Activated CD4-positive, alpha-beta T cell treated with anti-CD3 and anti-CD28 coated beads, Interleukin-2, amount 10 ng/mL, durations not matched to agents 7 days and 5 days (primary cell): ENCODE results near the gene FRAT2. TPM values are rescaled to one million over a fixed set of nuclear protein-coding genes. Genes with fewer than 3 reads are reported as not detected.
A peak's percentile ranks its signal among the peaks of the same experiment; 100 is the strongest.

Experiments
- CTCF ChIA-PET: fragments of 350-600 bp; sonication (Branson Sonifier 250); formaldehyde crosslinking; loops from one replicate; lab custom pipeline; 2021; ENCODE audit warnings: antibody characterized with exemption; lab: Charles Lee
- POLR2A ChIA-PET: fragments of 350-600 bp; sonication (Branson Sonifier 250); formaldehyde crosslinking; loops from one replicate; lab custom pipeline; 2021; ENCODE audit warnings: antibody characterized with exemption; lab: Charles Lee
- DNase-seq: peaks from one replicate; pipeline ENCODE4 v3.0.0-alpha.2; 2020
- H3K27ac Mint-ChIP-seq: one replicate; pipeline ENCODE4 v1.8.0; 2021; ENCODE audit warnings: mild to moderate bottlenecking, moderate library complexity, mixed read lengths
- H3K27me3 Mint-ChIP-seq: one replicate; pipeline ENCODE4 v1.8.0; 2021; ENCODE audit warnings: mixed read lengths
- H3K36me3 Mint-ChIP-seq: one replicate; pipeline ENCODE4 v1.8.0; 2021; ENCODE audit warnings: low read depth, mixed read lengths
- H3K4me1 Mint-ChIP-seq: one replicate; pipeline ENCODE4 v1.8.0; 2021; ENCODE audit warnings: mixed read lengths
- H3K4me3 Mint-ChIP-seq: one replicate; pipeline ENCODE4 v1.8.0; 2021; ENCODE audit warnings: mild to moderate bottlenecking, moderate library complexity, mixed read lengths
- H3K9me3 Mint-ChIP-seq: one replicate; pipeline ENCODE4 v1.8.0; 2021; ENCODE audit warnings: mixed read lengths
- total RNA-seq, 2 experiments: library from RNA; stranded (reverse); gene quantifications; one replicate each; pipeline ENCODE4 v1.2.3, GENCODE V29; 2021

The FRAT2 gene
- total RNA-seq, 2 experiments from 2014 or later: 9.0 to 10.7 TPM

DNA sequence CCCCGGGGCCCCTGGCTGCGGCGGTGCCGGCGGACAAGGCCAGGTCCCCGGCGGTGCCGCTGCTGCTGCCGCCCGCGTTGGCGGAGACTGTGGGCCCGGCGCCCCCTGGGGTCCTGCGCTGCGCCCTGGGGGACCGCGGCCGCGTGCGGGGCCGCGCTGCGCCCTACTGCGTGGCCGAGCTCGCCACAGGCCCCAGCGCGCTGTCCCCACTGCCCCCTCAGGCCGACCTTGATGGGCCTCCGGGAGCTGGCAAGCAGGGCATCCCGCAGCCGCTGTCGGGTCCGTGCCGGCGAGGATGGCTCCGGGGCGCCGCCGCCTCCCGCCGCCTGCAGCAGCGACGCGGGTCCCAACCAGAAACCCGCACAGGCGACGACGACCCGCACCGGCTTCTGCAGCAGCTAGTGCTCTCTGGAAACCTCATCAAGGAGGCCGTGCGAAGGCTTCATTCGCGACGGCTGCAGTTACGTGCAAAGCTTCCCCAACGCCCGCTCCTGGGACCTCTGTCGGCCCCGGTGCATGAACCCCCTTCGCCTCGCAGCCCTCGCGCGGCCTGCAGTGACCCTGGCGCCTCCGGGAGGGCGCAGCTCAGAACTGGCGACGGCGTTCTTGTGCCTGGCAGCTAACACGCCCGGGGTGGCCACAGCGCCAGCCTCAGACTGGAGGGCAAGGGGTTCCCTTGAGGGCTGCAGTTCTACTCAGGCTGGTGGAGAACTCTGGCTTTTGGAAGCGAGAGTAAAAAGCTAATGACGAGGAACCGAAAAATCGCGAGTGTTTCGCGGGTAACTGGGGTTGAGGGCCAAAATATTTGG is 14.7 kb downstream of the FRAT2 start:
- Mint-ChIP-seq H3K9me3 (no peaks in the 10 kb centered on the region), H3K27me3 (peaks cover 9% of the 10 kb centered on the region), H3K36me3 (peaks cover 2% of the 10 kb centered on the region), H3K4me1 (peaks cover 29% of the 10 kb centered on the region), H3K4me3 (peak overlapping the region; percentile 80), H3K27ac (peak overlapping the region; percentile 88)
- POLR2A ChIA-PET: no interaction called here
- peak; percentile 54 for DNase-seq
- CTCF ChIA-PET: interaction anchor here (0.5 to 2.0 kb wide), 8 partner anchors 9 to 81 kb away, joined by 3 to 9 read pairs (median 4); partner anchors contain the start of genes FRAT2 and RRP12

DNA sequence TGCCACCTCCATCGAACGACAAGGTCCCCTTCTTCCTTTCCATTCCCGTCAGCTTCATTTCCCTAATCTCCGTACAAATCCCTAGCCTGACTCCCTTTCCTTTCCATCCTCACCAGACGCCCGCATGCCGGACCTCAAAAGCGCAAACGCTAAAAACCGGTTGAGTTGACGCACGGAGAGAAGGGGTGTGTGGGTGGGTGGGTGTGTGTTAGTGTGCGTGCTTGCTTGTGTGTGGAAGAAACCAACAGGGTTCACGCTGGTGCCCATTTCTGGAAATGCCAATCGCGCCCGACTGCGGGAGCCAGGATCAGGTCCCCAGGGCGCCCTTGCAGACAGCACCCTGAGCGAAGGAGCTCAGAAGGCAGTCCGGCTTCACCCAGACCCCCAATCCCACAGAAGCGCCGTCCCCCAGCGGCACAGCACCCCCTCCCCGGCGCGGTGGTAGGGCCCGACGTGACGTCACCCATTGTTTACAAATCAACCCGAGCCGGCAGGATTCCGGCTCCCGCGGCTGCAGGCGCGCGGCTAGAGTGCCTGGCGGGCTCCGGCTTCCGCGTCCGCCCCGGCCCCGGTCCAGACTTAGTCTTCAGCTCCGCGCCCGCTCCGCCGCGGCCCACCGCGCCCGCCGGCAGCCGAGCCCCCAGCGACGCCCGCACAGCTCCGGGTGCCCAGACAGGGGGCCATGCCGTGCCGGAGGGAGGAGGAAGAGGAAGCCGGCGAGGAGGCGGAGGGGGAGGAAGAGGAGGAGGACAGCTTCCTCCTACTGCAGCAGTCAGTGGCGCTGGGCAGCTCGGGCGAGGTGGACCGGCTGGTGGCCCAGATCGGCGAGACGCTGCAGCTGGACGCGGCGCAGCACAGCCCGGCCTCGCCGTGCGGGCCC is 15.5 kb downstream of the FRAT2 start, which contains the start of gene FRAT1:
Gene FRAT1, plus strand, starts transcription at position 500 of the 880 bp plus-strand sequence. Its CDS starts 183 bp downstream, at position 683.
- Mint-ChIP-seq H3K27ac (peak within 1 kb of the TSS; percentile 100), H3K27me3 (peaks cover 9% of the 10 kb centered on the region), H3K36me3 (peaks cover 2% of the 10 kb centered on the region), H3K9me3 (no peaks in the 10 kb centered on the region), H3K4me3 (peak within 1 kb of the TSS; percentile 88), H3K4me1 (peaks cover 29% of the 10 kb centered on the region)
- POLR2A ChIA-PET: no interaction called here
- peak; percentile 90 for DNase-seq
- CTCF ChIA-PET: interaction anchor here (0.6 to 2.0 kb wide), 7 partner anchors 10 to 97 kb away, joined by 3 to 9 read pairs (median 3); partner anchors contain the start of genes FRAT2 and RRP12

DNA sequence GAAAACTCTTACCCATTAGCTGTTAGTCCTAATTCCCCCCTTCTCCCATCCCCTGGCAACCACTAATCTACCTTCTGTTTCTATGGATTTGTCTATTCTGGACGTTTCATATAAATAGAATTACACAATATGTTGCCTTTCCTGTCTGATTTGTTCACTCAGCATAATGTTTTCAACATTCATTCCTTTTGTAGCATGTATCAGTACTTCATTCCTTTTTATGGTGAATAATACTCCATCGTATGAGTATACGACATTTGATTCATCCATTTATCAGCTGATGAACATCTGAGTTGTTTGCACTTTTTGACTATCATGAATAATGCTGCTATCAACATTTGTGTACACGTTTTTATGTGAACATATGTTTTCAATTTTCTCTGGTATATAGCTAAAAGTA is 19.9 kb downstream of the FRAT2 start:
- DNase-seq: no peak
- H3K4me3 Mint-ChIP-seq: no peak overlapping the region
- no peak overlapping the region for H3K27ac Mint-ChIP-seq
- no peaks in the 10 kb centered on the region for H3K36me3 Mint-ChIP-seq
- H3K9me3 Mint-ChIP-seq: no peaks in the 10 kb centered on the region
- H3K27me3 Mint-ChIP-seq: no peaks in the 10 kb centered on the region
- CTCF ChIA-PET: interaction anchor here (0.9 to 2.5 kb wide), 2 partner anchors 11 to 143 kb away, joined by 3 to 6 read pairs; no protein-coding TSS in a partner anchor
- peaks cover 10% of the 10 kb centered on the region for H3K4me1 Mint-ChIP-seq
- POLR2A ChIA-PET: no interaction called here

DNA sequence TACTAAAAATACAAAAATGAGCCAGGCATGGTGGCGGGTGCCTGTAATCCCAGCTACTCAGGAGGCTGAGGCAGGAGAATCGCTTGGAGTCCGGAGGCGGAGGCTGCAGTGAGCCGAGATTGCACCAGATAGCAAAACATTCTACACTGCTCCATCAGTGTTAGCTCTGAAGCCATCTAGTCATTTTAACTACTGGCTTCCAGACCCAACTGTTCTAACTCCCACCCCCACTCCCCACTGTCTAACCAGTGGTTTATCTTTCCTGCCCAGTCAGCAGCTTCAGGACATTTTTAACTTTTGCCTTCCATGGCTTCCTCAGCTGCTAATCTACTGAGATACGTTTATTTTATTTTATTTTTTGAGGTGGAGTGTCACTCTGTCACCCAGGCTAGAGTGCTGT is 21.6 kb downstream of the FRAT2 start:
- POLR2A ChIA-PET: no interaction called here
- no peaks in the 10 kb centered on the region for H3K9me3 Mint-ChIP-seq
- no peak for DNase-seq
- H3K4me3 Mint-ChIP-seq: no peak overlapping the region
- CTCF ChIA-PET: interaction anchor here (0.6 to 1.2 kb wide), 2 partner anchors 20 to 46 kb away, joined by 3 read pairs; no protein-coding TSS in a partner anchor
- no peaks in the 10 kb centered on the region for H3K36me3 Mint-ChIP-seq
- no peaks in the 10 kb centered on the region for H3K27me3 Mint-ChIP-seq
- H3K4me1 Mint-ChIP-seq: peaks cover 3% of the 10 kb centered on the region
- no peak overlapping the region for H3K27ac Mint-ChIP-seq

DNA sequence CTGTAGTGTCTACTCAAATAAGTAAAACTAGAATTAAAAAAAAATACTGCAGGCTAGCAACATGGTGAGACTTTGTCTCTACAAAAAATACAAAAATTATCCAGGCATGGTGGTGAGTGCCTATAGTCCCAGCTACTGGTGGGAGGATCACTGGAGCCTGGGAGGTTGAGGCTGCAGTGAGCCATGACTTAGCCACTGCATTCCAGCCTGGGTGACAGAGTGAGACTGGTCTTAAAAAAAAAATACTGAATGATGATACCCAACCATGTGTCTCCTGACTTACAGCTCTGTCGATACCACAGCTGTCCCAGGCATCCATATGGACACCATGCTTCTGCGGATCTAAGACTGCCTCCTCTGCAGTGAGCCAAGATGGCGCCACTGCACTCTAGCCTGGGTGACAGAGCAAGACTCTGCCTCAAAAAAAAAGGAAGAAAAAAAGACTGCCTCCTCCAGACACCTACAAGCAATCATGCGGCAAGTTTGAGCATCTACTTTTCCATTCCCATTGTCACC is 23.4 kb downstream of the FRAT2 start:
- Mint-ChIP-seq H3K4me3 (no peak overlapping the region), H3K9me3 (no peaks in the 10 kb centered on the region), H3K27ac (no peak overlapping the region), H3K36me3 (no peaks in the 10 kb centered on the region), H3K4me1 (no peaks in the 10 kb centered on the region), H3K27me3 (no peaks in the 10 kb centered on the region)
- ChIA-PET POLR2A (no interaction called here), CTCF (interaction anchor here (0.6 to 1.0 kb wide), 3 partner anchors 13 to 50 kb away, joined by 4 read pairs; no protein-coding TSS in a partner anchor)
- no peak for DNase-seq

DNA sequence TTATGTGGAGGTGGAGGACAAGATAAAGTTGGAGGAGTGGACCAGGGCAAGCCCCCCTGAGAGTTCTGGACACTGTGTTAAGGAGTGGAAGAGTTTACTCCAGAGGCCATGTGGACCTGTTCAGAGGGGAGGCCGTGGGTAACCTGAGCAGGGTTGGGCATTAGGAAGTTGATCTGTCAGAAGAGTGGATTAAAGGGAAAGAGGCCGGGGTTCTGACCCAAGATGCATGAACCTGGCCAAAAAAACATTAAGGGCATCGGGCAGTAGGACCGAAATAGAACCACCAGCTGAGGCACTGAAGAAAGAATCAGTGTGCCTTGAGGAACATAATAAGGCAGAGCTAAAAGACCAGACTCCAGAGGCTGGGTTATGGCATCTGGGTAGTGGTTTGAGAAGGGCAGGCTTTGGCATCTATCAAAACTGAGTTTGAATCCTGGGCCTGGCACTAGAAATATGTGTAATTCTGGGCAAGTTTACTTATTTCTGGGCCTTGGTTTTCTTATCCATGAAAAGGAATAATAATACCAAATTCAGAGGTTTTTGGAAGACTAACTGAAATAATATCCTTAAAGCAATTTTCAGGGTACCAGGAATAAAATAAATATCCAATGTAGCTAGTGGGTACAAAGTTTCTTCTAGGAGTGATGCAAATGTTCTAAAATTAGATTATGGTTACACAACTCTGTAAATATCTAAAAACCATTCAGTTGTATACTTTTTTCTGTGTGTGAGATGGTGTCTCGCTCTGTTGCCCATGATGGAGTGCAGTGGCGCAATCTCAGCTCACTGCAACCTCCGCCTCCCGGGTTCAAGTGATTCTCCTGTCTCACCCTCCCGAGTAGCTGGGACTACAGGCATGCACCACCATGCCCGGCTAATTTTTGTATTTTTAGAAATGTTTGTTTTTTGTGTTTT is 26.4 kb downstream of the FRAT2 start:
- Mint-ChIP-seq H3K27me3 (no peaks in the 10 kb centered on the region), H3K4me1 (no peaks in the 10 kb centered on the region), H3K27ac (no peak overlapping the region), H3K4me3 (no peak overlapping the region), H3K36me3 (no peaks in the 10 kb centered on the region), H3K9me3 (no peaks in the 10 kb centered on the region)
- CTCF ChIA-PET: interaction anchor here (1.9 kb wide), 1 partner anchor 11 kb away, joined by 4 read pairs; the partner anchor contains the start of gene FRAT1
- no peak for DNase-seq
- POLR2A ChIA-PET: no interaction called here

DNA sequence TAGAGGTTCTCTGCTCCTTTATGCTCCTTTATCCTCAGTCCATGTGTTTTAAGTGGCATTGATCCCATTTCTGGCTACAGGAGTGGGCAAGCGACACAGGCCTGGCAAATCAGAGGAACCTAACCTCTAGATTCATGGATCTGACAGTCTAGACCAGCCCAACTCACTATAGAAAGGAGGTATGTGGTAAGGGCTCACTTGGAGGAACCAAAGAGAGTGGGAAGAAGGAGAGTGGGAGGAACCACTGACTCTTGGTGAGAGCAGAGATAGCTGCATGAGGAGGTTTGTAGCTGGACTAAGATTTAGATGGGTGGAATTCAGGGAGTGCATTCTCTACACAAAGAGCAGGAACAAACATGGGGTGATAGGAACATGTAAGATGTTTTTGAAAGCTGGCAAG is 27.1 kb downstream of the FRAT2 start:
- DNase-seq: no peak
- CTCF ChIA-PET: interaction anchor here (1.9 kb wide), 1 partner anchor 12 kb away, joined by 4 read pairs; the partner anchor contains the start of gene FRAT1

DNA sequence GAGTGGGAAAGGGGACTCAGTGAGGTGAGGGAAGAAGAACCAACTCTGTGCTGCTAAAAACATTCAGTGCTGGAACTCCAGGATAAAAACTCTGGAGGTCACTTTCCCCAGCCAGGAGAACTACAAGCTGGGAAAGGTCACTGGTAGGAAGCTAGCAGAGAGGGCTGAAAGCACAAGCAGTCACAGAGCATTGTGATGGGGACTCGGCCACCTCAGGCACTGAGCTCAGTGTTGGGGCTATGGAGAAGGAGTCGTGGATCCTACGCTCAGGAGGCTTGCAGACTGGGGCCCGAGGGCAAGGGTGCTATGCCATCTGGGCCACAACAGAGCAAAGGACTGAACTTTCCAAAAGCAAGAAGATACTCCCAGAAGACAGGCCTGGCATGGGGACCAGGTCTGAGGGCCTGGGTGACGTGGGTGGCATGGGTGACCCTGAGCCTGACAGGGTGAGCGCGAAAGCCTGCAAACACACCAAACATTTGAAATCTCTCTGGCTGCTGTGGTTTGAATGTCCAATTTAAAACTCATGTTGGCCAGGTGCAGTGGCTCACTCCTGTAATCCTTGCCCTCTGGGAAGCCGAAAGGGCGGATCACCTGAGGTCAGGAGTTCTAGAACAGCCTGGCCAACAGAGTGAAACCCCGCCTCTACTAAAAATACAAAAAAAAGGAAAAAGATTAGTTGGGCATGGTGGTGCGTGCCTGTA is 32.3 kb downstream of the FRAT2 start:
- no peak overlapping the region for H3K27ac Mint-ChIP-seq

More for the DNA sequence above, 27.1 kb downstream of the FRAT2 start:
- no peaks in the 10 kb centered on the region for H3K4me1 Mint-ChIP-seq
- H3K4me3 Mint-ChIP-seq: no peak overlapping the region
- no peak overlapping the region for H3K27ac Mint-ChIP-seq
- H3K9me3 Mint-ChIP-seq: no peaks in the 10 kb centered on the region
- POLR2A ChIA-PET: no interaction called here
- H3K36me3 Mint-ChIP-seq: no peaks in the 10 kb centered on the region
- no peaks in the 10 kb centered on the region for H3K27me3 Mint-ChIP-seq

DNA sequence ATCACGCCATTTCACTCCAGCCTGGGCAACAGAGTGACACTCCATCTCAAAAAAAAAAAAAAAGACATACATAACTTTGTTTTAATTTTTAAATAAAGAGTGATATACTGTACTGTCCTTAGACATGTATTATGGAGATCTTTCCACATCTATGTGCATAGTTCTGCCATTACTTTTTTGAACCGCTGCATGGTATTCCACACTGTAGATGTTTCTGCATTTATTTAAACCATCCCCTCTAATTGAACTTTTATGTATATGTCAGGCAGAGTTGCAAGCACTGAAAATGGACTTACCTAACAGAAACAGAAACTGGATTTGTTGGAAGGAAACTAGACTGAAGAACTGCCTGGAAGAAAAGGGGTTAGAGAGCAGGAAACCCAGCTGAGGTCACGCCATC is 33.5 kb downstream of the FRAT2 start:
- Mint-ChIP-seq H3K4me3 (no peak overlapping the region), H3K27ac (no peak overlapping the region), H3K9me3 (no peaks in the 10 kb centered on the region), H3K27me3 (no peaks in the 10 kb centered on the region), H3K36me3 (no peaks in the 10 kb centered on the region), H3K4me1 (peaks cover 3% of the 10 kb centered on the region)
- DNase-seq: no peak
- ChIA-PET CTCF (no interaction called here), POLR2A (no interaction called here)

More for the DNA sequence above, 32.3 kb downstream of the FRAT2 start:
- no peaks in the 10 kb centered on the region for H3K36me3 Mint-ChIP-seq
- peaks cover 3% of the 10 kb centered on the region for H3K4me1 Mint-ChIP-seq
- no peak overlapping the region for H3K4me3 Mint-ChIP-seq
- POLR2A ChIA-PET: no interaction called here
- H3K9me3 Mint-ChIP-seq: no peaks in the 10 kb centered on the region
- no peaks in the 10 kb centered on the region for H3K27me3 Mint-ChIP-seq
- DNase-seq: no peak
- CTCF ChIA-PET: no interaction called here

DNA sequence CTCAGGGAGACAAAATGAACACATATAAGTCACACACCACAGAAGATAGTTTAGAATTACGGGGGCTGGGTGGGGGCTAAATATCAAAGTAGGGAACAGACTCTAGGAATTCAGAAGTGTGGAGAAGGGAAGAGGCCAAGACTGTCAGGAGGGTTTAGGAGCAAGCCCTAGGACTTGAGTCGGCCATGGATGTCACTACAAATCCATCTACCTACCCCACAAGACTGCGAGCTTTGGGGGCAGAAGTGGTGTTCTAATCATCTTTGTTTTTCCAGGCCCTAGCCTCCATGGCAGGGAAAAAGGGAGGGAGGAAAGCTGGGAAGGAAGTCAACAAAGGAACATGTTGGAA is 36.3 kb downstream of the FRAT2 start:
- DNase-seq: no peak
- Mint-ChIP-seq H3K4me1 (peaks cover 3% of the 10 kb centered on the region), H3K9me3 (no peaks in the 10 kb centered on the region), H3K36me3 (no peaks in the 10 kb centered on the region), H3K27ac (no peak overlapping the region), H3K27me3 (no peaks in the 10 kb centered on the region), H3K4me3 (no peak overlapping the region)
- ChIA-PET CTCF (interaction anchor here (0.6 kb wide), 2 partner anchors 13 to 393 kb away, joined by 3 to 4 read pairs; no protein-coding TSS in a partner anchor), POLR2A (no interaction called here)

DNA sequence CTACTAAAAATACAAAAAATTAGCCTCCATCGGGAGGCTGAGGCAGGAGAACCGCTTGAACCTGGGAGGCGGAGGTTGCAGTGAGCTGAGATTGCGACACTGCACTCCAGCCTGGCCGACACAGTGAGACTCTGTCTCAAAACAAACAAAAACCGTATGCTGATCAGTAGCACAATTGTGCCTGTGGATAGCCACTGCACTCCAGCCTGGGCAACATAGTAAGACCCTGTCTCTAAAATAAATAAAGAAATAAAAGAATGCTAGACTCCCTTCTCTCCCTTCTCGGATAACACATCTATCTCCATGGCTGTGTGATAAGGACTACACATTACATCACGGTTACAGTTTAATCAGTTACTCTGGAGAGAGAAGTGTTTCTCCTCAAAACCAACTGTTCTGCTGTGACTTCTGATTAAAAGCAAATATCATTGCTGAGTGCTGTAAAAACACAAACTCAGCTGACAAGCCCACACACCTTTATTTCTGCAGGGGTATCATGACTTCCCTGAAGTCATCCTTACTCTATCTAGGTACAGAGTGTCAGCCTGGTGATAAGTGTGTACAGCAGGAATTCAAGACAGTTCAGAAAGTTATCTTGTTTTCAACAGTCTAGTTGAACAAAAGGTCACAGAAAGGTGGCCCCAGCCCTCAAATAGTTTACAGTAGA is 36.8 kb downstream of the FRAT2 start:
- CTCF ChIA-PET: interaction anchor here (0.6 kb wide), 3 partner anchors 14 to 394 kb away, joined by 3 to 4 read pairs (median 3); no protein-coding TSS in a partner anchor
- Mint-ChIP-seq H3K4me1 (peaks cover 5% of the 10 kb centered on the region), H3K27ac (no peak overlapping the region), H3K36me3 (no peaks in the 10 kb centered on the region), H3K9me3 (no peaks in the 10 kb centered on the region), H3K4me3 (no peak overlapping the region), H3K27me3 (no peaks in the 10 kb centered on the region)
- no peak for DNase-seq
- POLR2A ChIA-PET: no interaction called here
